NCI-H2029 (cell line): ENCODE measurements around the gene OR4X1.
"Not testable (repeated sequence)": the region's sequence is repeated elsewhere in the genome, so short reads cannot be mapped to it uniquely, and the experiment has no call there.

Experiments used
- DNase-seq: peaks from one replicate; lab custom pipeline; 2025; lab: John Stamatoyannopoulos, UW

Gene OR4X1, protein sequence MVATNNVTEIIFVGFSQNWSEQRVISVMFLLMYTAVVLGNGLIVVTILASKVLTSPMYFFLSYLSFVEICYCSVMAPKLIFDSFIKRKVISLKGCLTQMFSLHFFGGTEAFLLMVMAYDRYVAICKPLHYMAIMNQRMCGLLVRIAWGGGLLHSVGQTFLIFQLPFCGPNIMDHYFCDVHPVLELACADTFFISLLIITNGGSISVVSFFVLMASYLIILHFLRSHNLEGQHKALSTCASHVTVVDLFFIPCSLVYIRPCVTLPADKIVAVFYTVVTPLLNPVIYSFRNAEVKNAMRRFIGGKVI

GRCh38 chr11:48263423-48263911 lies at the start of gene OR4X1:
OR4X1 (plus strand) TSS chr11:48263861; CDS start chr11:48263861, 0 bp downstream.
- no peak for DNase-seq

DNA sequence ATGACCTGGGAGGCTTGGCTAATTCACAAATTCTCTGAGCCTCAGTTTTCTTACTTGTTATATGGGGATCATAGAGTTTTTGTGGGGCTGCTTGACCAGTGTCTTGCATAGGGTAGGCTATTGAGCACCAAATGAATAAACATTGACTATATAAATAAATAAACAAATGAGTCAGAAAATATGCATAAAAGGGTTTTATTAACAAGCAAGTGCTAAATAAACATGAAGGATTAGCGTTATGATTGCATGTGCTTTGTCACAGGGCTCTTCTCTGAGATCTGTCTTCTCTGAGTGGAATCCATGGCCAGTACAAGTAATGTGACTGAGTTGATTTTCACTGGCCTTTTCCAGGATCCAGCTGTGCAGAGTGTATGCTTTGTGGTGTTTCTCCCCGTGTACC lies 47.2 kb upstream of the OR4X1 start, which contains the start of gene OR4B1:
Gene OR4B1, plus strand, starts transcription at position 301 of the 400 bp plus-strand sequence. Its CDS starts 0 bp downstream, at position 301.
- no peak for DNase-seq

DNA sequence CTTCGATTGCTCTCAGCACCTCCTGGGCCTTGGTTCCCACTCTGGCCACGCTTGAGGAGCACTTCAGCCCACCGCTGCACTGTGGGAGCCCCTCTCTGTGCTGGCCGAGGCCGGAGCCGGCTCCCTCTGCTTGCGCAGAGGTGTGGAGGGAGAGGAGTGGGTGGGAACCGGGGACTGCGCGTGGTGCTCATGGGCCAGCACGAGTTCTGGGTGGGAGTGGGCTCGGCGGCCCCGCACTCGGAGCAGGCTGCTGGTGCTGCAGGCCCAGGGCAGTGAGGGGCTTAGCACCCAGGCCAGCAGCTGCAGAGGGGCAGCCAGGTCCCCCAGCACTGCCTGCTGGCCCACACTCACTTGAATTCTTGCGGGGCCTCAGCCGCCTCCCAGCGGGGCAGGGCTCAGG lies 34.9 kb upstream of the OR4X1 start:
- DNase-seq, result no peak

DNA sequence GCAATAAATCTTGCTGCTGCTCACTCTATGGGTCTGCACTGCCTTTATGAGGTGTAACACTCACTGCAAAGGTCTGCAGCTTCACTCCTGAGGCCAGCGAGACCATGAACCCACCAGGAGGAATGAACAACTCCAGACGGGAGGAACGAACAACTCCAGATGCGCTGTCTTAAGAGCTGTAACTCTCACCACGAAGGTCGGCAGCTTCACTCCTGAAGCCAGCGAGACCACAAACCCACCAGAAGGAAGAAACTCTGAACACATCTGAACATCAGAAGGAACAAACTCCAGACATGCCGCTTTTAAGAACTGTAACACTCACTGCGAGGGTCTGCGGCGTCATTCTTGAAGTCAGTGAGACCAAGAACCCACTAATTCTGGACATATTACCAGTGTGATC lies 33.6 kb upstream of the OR4X1 start:
- not testable (repeated sequence) for DNase-seq

- DNase-seq, result no peak
Measured at GRCh38 chr11:48237727-48238126, 25.9 kb upstream of the OR4X1 start.

GRCh38 chr11:48242501-48242900 lies 21.2 kb upstream of the OR4X1 start:
- DNase-seq, result no peak

- no peak for DNase-seq
Measured at GRCh38 chr11:48244804-48245203, 18.9 kb upstream of the OR4X1 start, which contains the start of gene OR4X2. OR4X2 (plus strand) TSS chr11:48245104; CDS start chr11:48245104, 0 bp downstream.

GRCh38 chr11:48248902-48249301 lies 14.8 kb upstream of the OR4X1 start:
- DNase-seq, result no peak

DNA sequence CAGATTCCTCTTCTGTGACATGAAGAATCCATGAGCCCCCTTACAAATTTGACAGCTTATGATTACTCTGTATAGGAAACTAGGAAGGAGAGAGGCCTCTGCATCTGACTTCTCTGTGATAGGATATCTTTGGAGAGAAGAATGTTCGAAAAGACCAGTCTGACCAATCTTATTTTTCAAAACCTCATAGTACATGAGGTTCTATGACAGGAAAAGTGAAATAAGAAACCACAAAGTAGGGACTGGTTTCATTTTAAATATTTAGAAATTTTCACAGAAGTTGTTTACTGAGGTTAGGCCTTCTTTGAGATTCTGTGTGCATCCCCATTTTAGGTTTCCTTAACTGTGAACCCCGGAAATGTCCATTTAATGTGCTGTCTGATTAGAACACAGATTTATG lies 2.1 kb upstream of the OR4X1 start:
- no peak for DNase-seq

DNA sequence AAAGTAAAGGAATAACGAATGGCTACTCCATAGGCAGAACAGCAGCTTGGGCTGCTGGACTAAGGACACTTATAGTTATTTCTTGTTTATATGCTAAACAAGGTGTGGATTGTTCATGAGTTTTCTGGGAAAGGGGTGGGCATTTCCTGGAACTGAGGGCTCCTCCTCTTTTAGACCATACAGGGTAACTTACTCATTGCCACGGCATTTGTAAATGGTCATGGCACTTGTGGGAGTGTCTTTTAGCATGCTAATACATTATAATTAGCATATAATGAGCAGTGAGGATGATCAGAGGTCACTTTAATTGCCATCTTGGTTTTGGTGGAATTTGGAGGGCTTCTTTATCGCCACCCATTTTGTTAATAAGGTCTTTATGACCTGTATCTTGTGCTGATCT lies 7.0 kb downstream of the OR4X1 start:
- DNase-seq, result no peak

- no peak for DNase-seq
Measured at GRCh38 chr11:48272606-48273005, 8.9 kb downstream of the OR4X1 start.

DNA sequence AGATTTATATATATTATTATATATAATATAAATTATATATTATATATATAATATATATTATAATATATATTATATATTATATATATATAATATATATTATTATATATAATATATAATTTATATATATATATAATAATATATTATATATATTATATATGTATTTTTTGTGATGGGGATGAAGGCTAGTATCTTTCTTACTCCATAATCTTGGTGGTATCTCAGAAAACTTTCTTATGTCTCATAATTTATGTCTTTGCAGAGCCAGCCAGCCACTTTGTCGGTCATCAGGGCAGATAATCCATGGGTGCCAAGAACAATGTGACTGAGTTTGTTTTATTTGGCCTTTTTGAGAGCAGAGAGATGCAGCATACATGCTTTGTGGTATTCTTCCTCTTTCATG lies 42.3 kb downstream of the OR4X1 start, which contains the start of gene OR4S1:
Gene OR4S1, plus strand, starts transcription at position 301 of the 400 bp plus-strand sequence. Its CDS starts 0 bp downstream, at position 301.
- no peak for DNase-seq

- DNase-seq, result peak; percentile 27
Measured at GRCh38 chr11:48307760-48308386, 44.2 kb downstream of the OR4X1 start.

- DNase-seq, result not testable (repeated sequence)
Measured at GRCh38 chr11:48313590-48313989, 49.9 kb downstream of the OR4X1 start.
